ES-I3 (cell line): ENCODE results near the gene MPP2.

ENCODE experiments used
- H3K36me3 ChIP-seq: 2 replicates; pipeline ENCODE4 v1.6.1; 2013; ENCODE audit warnings: mild to moderate bottlenecking, low read length, control low read depth, moderate library complexity; ENCODE audit not compliant: insufficient read depth
- H3K4me1 ChIP-seq: 2 replicates; pipeline ENCODE4 v1.6.1; 2013; ENCODE audit warnings: mild to moderate bottlenecking, control low read depth, low read length; ENCODE audit not compliant: insufficient read depth
- H3K9ac ChIP-seq: 2 replicates; pipeline ENCODE4 v1.6.1; 2013; ENCODE audit warnings: low read depth, mild to moderate bottlenecking, low read length, moderate library complexity
- H3K9me3 ChIP-seq: 2 replicates; pipeline ENCODE4 v1.6.1; 2013; ENCODE audit warnings: mild to moderate bottlenecking, low read length, moderate library complexity; ENCODE audit not compliant: control insufficient read depth, insufficient read depth

The MPP2 gene

GRCh38 chr17:43907425-43907981 is at the start of gene MPP2:
TSS of gene MPP2 (minus strand) at chr17:43907536. CDS start at chr17:43904460, 3,076 bp downstream.
- H3K36me3 ChIP-seq, result no peaks in the 10 kb centered on the region
- peak within 1 kb of the TSS; percentile 82 for H3K9ac ChIP-seq
- H3K4me1 ChIP-seq, result peaks cover 6% of the 10 kb centered on the region; the same call in 1 of the 2 replicates
- no peaks in the 10 kb centered on the region for H3K9me3 ChIP-seq

GRCh38 chr17:43956222-43956621 is 48.9 kb upstream of the MPP2 start:
- Histone ChIP-seq H3K36me3 (no peaks in the 10 kb centered on the region), H3K9ac (no peak overlapping the region), H3K9me3 (no peaks in the 10 kb centered on the region), H3K4me1 (peaks cover 5% of the 10 kb centered on the region; the same call in 1 of the 2 replicates)

GRCh38 chr17:43953746-43954145 is 46.4 kb upstream of the MPP2 start, which contains the start of gene PYY:
TSS of gene PYY (minus strand) at chr17:43953940. CDS start at chr17:43953483, 457 bp downstream.
- Histone ChIP-seq H3K9ac (peak within 1 kb of the TSS; percentile 69), H3K36me3 (no peaks in the 10 kb centered on the region), H3K4me1 (peaks cover 5% of the 10 kb centered on the region; the same call in 1 of the 2 replicates), H3K9me3 (no peaks in the 10 kb centered on the region)

GRCh38 chr17:43952724-43953666 is 45.7 kb upstream of the MPP2 start:
- Histone ChIP-seq H3K9ac (peak overlapping the region; percentile 69), H3K36me3 (no peaks in the 10 kb centered on the region), H3K9me3 (no peaks in the 10 kb centered on the region), H3K4me1 (peaks cover 5% of the 10 kb centered on the region; the same call in 1 of the 2 replicates)

- Histone ChIP-seq H3K9ac (peak overlapping the region; percentile 69), H3K36me3 (no peaks in the 10 kb centered on the region), H3K4me1 (peaks cover 5% of the 10 kb centered on the region; the same call in 1 of the 2 replicates), H3K9me3 (no peaks in the 10 kb centered on the region)
Observed at GRCh38 chr17:43952351-43952723, 45.0 kb upstream of the MPP2 start.

- Histone ChIP-seq H3K9me3 (no peaks in the 10 kb centered on the region), H3K4me1 (peaks cover 5% of the 10 kb centered on the region; the same call in 1 of the 2 replicates), H3K36me3 (no peaks in the 10 kb centered on the region), H3K9ac (peak overlapping the region; percentile 69)
Observed at GRCh38 chr17:43951750-43952149, 44.4 kb upstream of the MPP2 start.

GRCh38 chr17:43950554-43950953 is 43.2 kb upstream of the MPP2 start:
- no peaks in the 10 kb centered on the region for H3K9me3 ChIP-seq
- H3K36me3 ChIP-seq, result no peaks in the 10 kb centered on the region
- peaks cover 5% of the 10 kb centered on the region; the same call in 1 of the 2 replicates for H3K4me1 ChIP-seq
- H3K9ac ChIP-seq, result no peak overlapping the region

GRCh38 chr17:43949781-43950180 is 42.4 kb upstream of the MPP2 start:
- Histone ChIP-seq H3K9me3 (no peaks in the 10 kb centered on the region), H3K9ac (no peak overlapping the region), H3K36me3 (no peaks in the 10 kb centered on the region), H3K4me1 (peaks cover 9% of the 10 kb centered on the region; the same call in 1 of the 2 replicates)

GRCh38 chr17:43946781-43947180 is 39.4 kb upstream of the MPP2 start:
- Histone ChIP-seq H3K4me1 (peaks cover 10% of the 10 kb centered on the region; the same call in 1 of the 2 replicates), H3K9me3 (no peaks in the 10 kb centered on the region), H3K9ac (no peak overlapping the region), H3K36me3 (no peaks in the 10 kb centered on the region)

- H3K4me1 ChIP-seq, result peaks cover 14% of the 10 kb centered on the region; the same call in 1 of the 2 replicates
- H3K9me3 ChIP-seq, result no peaks in the 10 kb centered on the region
- no peaks in the 10 kb centered on the region for H3K36me3 ChIP-seq
- no peak overlapping the region for H3K9ac ChIP-seq
Observed at GRCh38 chr17:43945074-43945829, 37.9 kb upstream of the MPP2 start.

- H3K36me3 ChIP-seq, result no peaks in the 10 kb centered on the region
- no peak within 1 kb of the TSS for H3K9ac ChIP-seq
- H3K9me3 ChIP-seq, result no peaks in the 10 kb centered on the region
- H3K4me1 ChIP-seq, result peaks cover 14% of the 10 kb centered on the region; the same call in 1 of the 2 replicates
Observed at GRCh38 chr17:43942051-43942685, 34.8 kb upstream of the MPP2 start, which contains the start of gene PPY. TSS of gene PPY (minus strand) at chr17:43942476. CDS start at chr17:43941654, 822 bp downstream.

GRCh38 chr17:43940630-43941029 is 33.3 kb upstream of the MPP2 start:
- no peaks in the 10 kb centered on the region for H3K36me3 ChIP-seq

GRCh38 chr17:43939886-43940285 is 32.5 kb upstream of the MPP2 start:
- peaks cover 14% of the 10 kb centered on the region; the same call in 1 of the 2 replicates for H3K4me1 ChIP-seq
- H3K9me3 ChIP-seq, result no peaks in the 10 kb centered on the region
- H3K9ac ChIP-seq, result no peak overlapping the region
- no peaks in the 10 kb centered on the region for H3K36me3 ChIP-seq

More at GRCh38 chr17:43940630-43941029, 33.3 kb upstream of the MPP2 start:
- Histone ChIP-seq H3K9me3 (no peaks in the 10 kb centered on the region), H3K4me1 (peaks cover 17% of the 10 kb centered on the region; the same call in 1 of the 2 replicates), H3K9ac (no peak overlapping the region)
